ENCODE results near the gene TMSB15B. TPM values are rescaled to one million over a fixed set of nuclear protein-coding genes. Genes with fewer than 3 reads are reported as not detected.
"Not testable (repeated sequence)": the region's sequence is repeated elsewhere in the genome, so short reads cannot be mapped to it uniquely, and the experiment has no call there.

The TMSB15B gene
- polyA plus RNA-seq, 1 donor from 2014 or later, result 133 TPM

GRCh38 chrX:104013158-104013557 lies 50.7 kb downstream of the TMSB15B start:
- H3K4me2 ChIP-seq (ENCODE audit: low read length), result no peak overlapping the region
- H2AFZ ChIP-seq (ENCODE audit: low read depth, low read length), result no peak overlapping the region
- no peaks in the 10 kb centered on the region for H3K36me3 ChIP-seq (ENCODE audit: insufficient read depth, low read length)
- no peaks in the 10 kb centered on the region for H3F3A ChIP-seq (ENCODE audit: insufficient read depth, low read length, poor library complexity, severe bottlenecking)
- no peak overlapping the region for H3K27ac ChIP-seq (ENCODE audit: low read length)
- no peaks in the 10 kb centered on the region for H4K20me1 ChIP-seq (ENCODE audit: insufficient read depth)
- no peaks in the 10 kb centered on the region for H3K79me2 ChIP-seq (replicated peaks; ENCODE audit: insufficient read depth, low read length)
- no peaks in the 10 kb centered on the region for H3K9me3 ChIP-seq (ENCODE audit: low read length)
- no peaks in the 10 kb centered on the region for H3K9me2 ChIP-seq (ENCODE audit: insufficient read depth, low read length)
- H3K9ac ChIP-seq (ENCODE audit: low read length), result no peak overlapping the region
- TF ChIP-seq TAF1 (IDR thresholded peaks at IDR 0.05; ENCODE audit: low read depth), result no peak
- TF ChIP-seq EP300 (conservative IDR thresholded peaks at IDR 0.05; ENCODE audit: poor library complexity, severe bottlenecking), result no peak
- TF ChIP-seq, protein P1, sequence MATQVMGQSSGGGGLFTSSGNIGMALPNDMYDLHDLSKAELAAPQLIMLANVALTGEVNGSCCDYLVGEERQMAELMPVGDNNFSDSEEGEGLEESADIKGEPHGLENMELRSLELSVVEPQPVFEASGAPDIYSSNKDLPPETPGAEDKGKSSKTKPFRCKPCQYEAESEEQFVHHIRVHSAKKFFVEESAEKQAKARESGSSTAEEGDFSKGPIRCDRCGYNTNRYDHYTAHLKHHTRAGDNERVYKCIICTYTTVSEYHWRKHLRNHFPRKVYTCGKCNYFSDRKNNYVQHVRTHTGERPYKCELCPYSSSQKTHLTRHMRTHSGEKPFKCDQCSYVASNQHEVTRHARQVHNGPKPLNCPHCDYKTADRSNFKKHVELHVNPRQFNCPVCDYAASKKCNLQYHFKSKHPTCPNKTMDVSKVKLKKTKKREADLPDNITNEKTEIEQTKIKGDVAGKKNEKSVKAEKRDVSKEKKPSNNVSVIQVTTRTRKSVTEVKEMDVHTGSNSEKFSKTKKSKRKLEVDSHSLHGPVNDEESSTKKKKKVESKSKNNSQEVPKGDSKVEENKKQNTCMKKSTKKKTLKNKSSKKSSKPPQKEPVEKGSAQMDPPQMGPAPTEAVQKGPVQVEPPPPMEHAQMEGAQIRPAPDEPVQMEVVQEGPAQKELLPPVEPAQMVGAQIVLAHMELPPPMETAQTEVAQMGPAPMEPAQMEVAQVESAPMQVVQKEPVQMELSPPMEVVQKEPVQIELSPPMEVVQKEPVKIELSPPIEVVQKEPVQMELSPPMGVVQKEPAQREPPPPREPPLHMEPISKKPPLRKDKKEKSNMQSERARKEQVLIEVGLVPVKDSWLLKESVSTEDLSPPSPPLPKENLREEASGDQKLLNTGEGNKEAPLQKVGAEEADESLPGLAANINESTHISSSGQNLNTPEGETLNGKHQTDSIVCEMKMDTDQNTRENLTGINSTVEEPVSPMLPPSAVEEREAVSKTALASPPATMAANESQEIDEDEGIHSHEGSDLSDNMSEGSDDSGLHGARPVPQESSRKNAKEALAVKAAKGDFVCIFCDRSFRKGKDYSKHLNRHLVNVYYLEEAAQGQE (IDR thresholded peaks at IDR 0.05; ENCODE audit: borderline replicate concordance), result no peak
- no peak overlapping the region for H3K4me3 ChIP-seq (ENCODE audit: low read length)
- no peaks in the 10 kb centered on the region for H3K27me3 ChIP-seq (ENCODE audit: insufficient read depth, low read depth, low read length)

GRCh38 chrX:104013606-104014005 lies 51.2 kb downstream of the TMSB15B start, which contains the start of gene H2BW1:
TSS of gene H2BW1 (minus strand) at chrX:104013708. CDS start at chrX:104013576, 132 bp downstream.
- H3K4me3 ChIP-seq (ENCODE audit: low read length), result no peak within 1 kb of the TSS
- no peaks in the 10 kb centered on the region for H3K36me3 ChIP-seq (ENCODE audit: insufficient read depth, low read length)
- H3K27ac ChIP-seq (ENCODE audit: low read length), result no peak within 1 kb of the TSS
- no peak within 1 kb of the TSS for H2AFZ ChIP-seq (ENCODE audit: low read depth, low read length)
- TF ChIP-seq, protein P1 (IDR thresholded peaks at IDR 0.05; ENCODE audit: borderline replicate concordance), result no peak
- TF ChIP-seq SMC3 (conservative IDR thresholded peaks at IDR 0.05; ENCODE audit: poor library complexity), result no peak
- TF ChIP-seq RAD21 (conservative IDR thresholded peaks at IDR 0.05), result no peak
- H3K9me3 ChIP-seq (ENCODE audit: low read length), result no peaks in the 10 kb centered on the region
- H3K9ac ChIP-seq (ENCODE audit: low read length), result no peak within 1 kb of the TSS
- H3K4me2 ChIP-seq (ENCODE audit: low read length), result no peak within 1 kb of the TSS
- H3F3A ChIP-seq (ENCODE audit: insufficient read depth, low read length, poor library complexity, severe bottlenecking), result no peaks in the 10 kb centered on the region
- H3K79me2 ChIP-seq (replicated peaks; ENCODE audit: insufficient read depth, low read length), result no peaks in the 10 kb centered on the region
- H3K9me2 ChIP-seq (ENCODE audit: insufficient read depth, low read length), result no peaks in the 10 kb centered on the region
- no peaks in the 10 kb centered on the region for H4K20me1 ChIP-seq (ENCODE audit: insufficient read depth)
- no peaks in the 10 kb centered on the region for H3K27me3 ChIP-seq (ENCODE audit: insufficient read depth, low read depth, low read length)

- H3F3A ChIP-seq (ENCODE audit: insufficient read depth, low read length, poor library complexity, severe bottlenecking); H4K20me1 ChIP-seq (ENCODE audit: insufficient read depth); H3K9me3 ChIP-seq (ENCODE audit: low read length); H3K4me2 ChIP-seq (ENCODE audit: low read length); H3K4me3 ChIP-seq (ENCODE audit: low read length); H3K79me2 ChIP-seq (replicated peaks; ENCODE audit: insufficient read depth, low read length); H3K9ac ChIP-seq (ENCODE audit: low read length); H3K27me3 ChIP-seq (ENCODE audit: insufficient read depth, low read depth, low read length); H2AFZ ChIP-seq (ENCODE audit: low read depth, low read length); H3K36me3 ChIP-seq (ENCODE audit: insufficient read depth, low read length); H3K27ac ChIP-seq (ENCODE audit: low read length); H3K9me2 ChIP-seq (ENCODE audit: insufficient read depth, low read length): not testable (repeated sequence)
Observed at GRCh38 chrX:104015576-104015975, 53.1 kb downstream of the TMSB15B start.

Other genes with a start within 250 kb of the TMSB15B start
- gene PLP1, start 185.8 kb upstream of the TMSB15B start, polyA plus RNA-seq, result 0.71 and 0.88 TPM in 2 replicates
- 50.6 TPM in 2 replicates for gene RAB9B, start 130.4 kb upstream of the TMSB15B start, polyA plus RNA-seq
- not detected in 2 replicates for gene H2BW1, start 51.1 kb downstream of the TMSB15B start, polyA plus RNA-seq
- gene H2BW2, start 77.3 kb downstream of the TMSB15B start, polyA plus RNA-seq, result not detected in 2 replicates
- 38.0 and 53.2 TPM in 2 replicates for gene TMSB15C, start 113.6 kb downstream of the TMSB15B start, polyA plus RNA-seq
- gene ZCCHC18, start 149.9 kb downstream of the TMSB15B start, polyA plus RNA-seq, result 70.0 and 132 TPM in 2 replicates
- 4.8 and 6.6 TPM in 2 replicates for gene SLC25A53, start 194.4 kb downstream of the TMSB15B start, polyA plus RNA-seq
- 37.4 and 38.2 TPM in 2 replicates for gene FAM199X, start 203.8 kb downstream of the TMSB15B start, polyA plus RNA-seq

Data from neural cell (in vitro differentiated cells).